ENCODE measurements around the gene TMTC2.

- TF ChIP-seq CTCF (IDR thresholded peaks at IDR 0.05; ENCODE audit: extremely low read depth in 1 of 2, insufficient read depth in 1 of 2, low read depth in 1 of 2, low read length in 2 of 2) (no peak), POLR2A (IDR thresholded peaks at IDR 0.05; ENCODE audit: low read depth, low read length) (no peak), EZH2 (IDR thresholded peaks at IDR 0.05; ENCODE audit: borderline replicate concordance, low read depth, low read length, severe bottlenecking) (no peak), POLR2AphosphoS5 (IDR thresholded peaks at IDR 0.05; ENCODE audit: insufficient read depth, low read depth, low read length) (no peak), MAX (IDR thresholded peaks at IDR 0.05; ENCODE audit: insufficient read depth, insufficient read length) (no peak), JUN (IDR thresholded peaks at IDR 0.05; ENCODE audit: borderline replicate concordance, insufficient read depth, insufficient read length, low read depth) (no peak)
Observed at GRCh38 chr12:82952946-82953345, 266.2 kb downstream of the TMTC2 start.
